ENCODE data around the gene DGUOK. TPM values are rescaled to one million over a fixed set of nuclear protein-coding genes. Genes with fewer than 3 reads are reported as not detected.
A peak's percentile ranks its signal among the peaks of the same experiment; 100 is the strongest.

Gene DGUOK
- total RNA-seq (2012; rRNA removed) (57.2 and 66.3 TPM in 2 replicates), polyA plus RNA-seq (2012; rRNA removed) (111 and 116 TPM in 2 replicates), Bru-seq, nascent RNA (percentile 92 among the genes with signal in this experiment), BruChase-seq, experiment 1, labeled RNA remaining after a 6-hour chase (percentile 93 among the genes with signal in this experiment), BruChase-seq, experiment 2, labeled RNA remaining after a 2-hour chase (percentile 90 among the genes with signal in this experiment)
- 95.7 and 122 TPM in 2 replicates for polyA plus RNA-seq (2012; cell fraction: cytosol; rRNA removed)
- polyA plus RNA-seq (2012; cell fraction: nucleus; rRNA removed; ENCODE audit: low replicate concordance) = 37.3 and 50.6 TPM in 2 replicates
- long read RNA-seq, transcript DGUOK-202 (5 exons, 880 nt) = minor isoform, 8 of 78 reads
- long read RNA-seq, transcript DGUOK-201 (7 exons, 1,144 nt) = minor isoform, 14 of 78 reads
- long read RNA-seq, transcript DGUOK-208 (6 exons, 1,029 nt) = major isoform, 26 of 78 reads
- long read RNA-seq, transcript DGUOK-203 (4 exons, 703 nt) = minor isoform, 5 of 78 reads
- long read RNA-seq, partial matches to known transcripts = 1 of 78 reads
- long read RNA-seq, other reads (novel, unspliced or antisense) = 24 of 78 reads

- Histone ChIP-seq H3K27me3 (ENCODE audit: control insufficient read depth, insufficient read depth, low read length) (no peaks in the 10 kb centered on the region), H4K8ac (ENCODE audit: low read depth in 2 of 2, low read length in 2 of 2) (peak within 1 kb of the TSS; percentile 86 to 97), H3K9me1 (ENCODE audit: insufficient read depth, low read length) (peaks cover 6% of the 10 kb centered on the region), H3K4ac (ENCODE audit: low read depth, low read length) (peak within 1 kb of the TSS; percentile 90), H3K9ac (ENCODE audit: low read depth, low read length) (peak within 1 kb of the TSS; percentile 98), H4K5ac (ENCODE audit: low read depth, low read length) (peak within 1 kb of the TSS; percentile 81), H3K9me3 (ENCODE audit: control insufficient read depth, insufficient read depth, low read length) (no peaks in the 10 kb centered on the region), H3K23ac (ENCODE audit: low read depth, low read length) (peak within 1 kb of the TSS; percentile 73), H2AFZ (replicated peaks; ENCODE audit: low read length, poor library complexity) (peak within 1 kb of the TSS; percentile 90), H2BK15ac (ENCODE audit: low read depth, low read length) (peak within 1 kb of the TSS; percentile 26; the same call in 1 of the 3 replicates), H4K20me1 (ENCODE audit: insufficient read depth, low read length) (peaks cover 24% of the 10 kb centered on the region), H3K4me1 (ENCODE audit: control insufficient read depth, insufficient read depth, low read length) (peaks cover 2% of the 10 kb centered on the region), H2BK120ac (ENCODE audit: low read depth, low read length) (peak within 1 kb of the TSS; percentile 54; the same call in 1 of the 2 replicates), H2BK5ac (ENCODE audit: low read depth, low read length, poor library complexity, severe bottlenecking) (peak within 1 kb of the TSS; percentile 89), H3K27ac (ENCODE audit: insufficient read depth, low read length) (peak within 1 kb of the TSS; percentile 96), H2AK5ac (ENCODE audit: low read depth, low read length) (peak within 1 kb of the TSS; percentile 95), H3K14ac (replicated peaks; ENCODE audit: low read depth, low read length) (peak within 1 kb of the TSS; percentile 90), H3K36me3 (ENCODE audit: control insufficient read depth, insufficient read depth, low read length) (no peaks in the 10 kb centered on the region), H3K18ac (ENCODE audit: low read depth, low read length) (peak within 1 kb of the TSS; percentile 32; the same call in 1 of the 2 replicates), H2BK20ac (ENCODE audit: low read depth, low read length) (no peak within 1 kb of the TSS; the same call in 1 of the 2 replicates), H2AK9ac (replicated peaks; ENCODE audit: low read depth, low read length, poor library complexity) (peak within 1 kb of the TSS; percentile 93), H4K91ac (ENCODE audit: insufficient read depth, low read depth, low read length) (peak within 1 kb of the TSS; percentile 71), H3K56ac (ENCODE audit: extremely low read depth, insufficient read depth, low read length) (peak within 1 kb of the TSS; percentile 97), H3K79me1 (ENCODE audit: low read depth in 1 of 2, low read length in 2 of 2) (peaks cover 15 to 48% of the 10 kb centered on the region in 2 experiments), H3K4me3 (ENCODE audit: insufficient read depth, low read depth, low read length) (peak within 1 kb of the TSS; percentile 76), H3K4me2 (ENCODE audit: low read depth, low read length) (peak within 1 kb of the TSS; percentile 61)
- POLR2A ChIA-PET (ENCODE audit: unreplicated experiment) = no interaction called here
- intact Hi-C loops (cut with micrococcal nuclease) = loop anchor here (5.0 to 10.0 kb wide), 3 partner anchors 56 to 468 kb away; partner anchors contain the start of gene TET3
- peak; percentile 100 for DNase-seq
- BruUV-seq (replicated peaks) = no TSS peak
- CTCF ChIA-PET = no interaction called here
- peak; percentile 97 for ATAC-seq (ENCODE audit: low read depth)
- in situ Hi-C loops (cut with MboI; ENCODE audit: low sequenced_read_pairs) = loop anchor here (10.0 kb wide), 1 partner anchor 218 kb away; the partner anchor contains the start of gene BOLA3
- dilution Hi-C loops (cut with HindIII; ENCODE audit: low sequenced_read_pairs, unreplicated experiment) = no loop called here
- 1% methylated on average over 14 of the region's 50 CpGs; no CpG with 5 or more reads in 1 of the 2 experiments for WGBS, 2 experiments (ENCODE audit: extremely low coverage in 2 of 2, insufficient read length in 1 of 2)
- TF ChIP-seq RFX5 (IDR thresholded peaks at IDR 0.05; ENCODE audit: low read depth, low read length) = no peak
- peak; percentile 76 for TF ChIP-seq MAFK (IDR thresholded peaks at IDR 0.05; ENCODE audit: low read depth, low read length)
- no peak for TF ChIP-seq SMC3 (IDR thresholded peaks at IDR 0.05; ENCODE audit: low read depth, low read length)
- TF ChIP-seq POLR2A (IDR thresholded peaks at IDR 0.05; ENCODE audit: low read depth, low read length) = peak; percentile 94
- TF ChIP-seq MAZ (IDR thresholded peaks at IDR 0.05; ENCODE audit: borderline replicate concordance, low read depth, low read length) = peak; percentile 72; the same call in 1 of the 2 replicates
- TF ChIP-seq CHD1 (IDR thresholded peaks at IDR 0.05; ENCODE audit: low read depth, low read length) = 0 out of 2 replicates have a peak, but pooled peaks have one; percentile 86
- peak; percentile 27; the same call in 1 of the 2 replicates for TF ChIP-seq USF2 (IDR thresholded peaks at IDR 0.05; ENCODE audit: low read depth, low read length)
- TF ChIP-seq RAD21 (IDR thresholded peaks at IDR 0.05; ENCODE audit: low read length) = no peak
- TF ChIP-seq FOS (IDR thresholded peaks at IDR 0.05; ENCODE audit: low read depth, low read length) = no peak
- peak; percentile 90 for TF ChIP-seq CEBPB (IDR thresholded peaks at IDR 0.05; ENCODE audit: low read depth, low read length)
- no peak for TF ChIP-seq CTCF (conservative IDR thresholded peaks at IDR 0.05; ENCODE audit: low read depth, low read length)
Observed at GRCh38 chr2:73926493-73927327, at the start of gene DGUOK. DGUOK (plus strand) TSS chr2:73926880; CDS start chr2:73926911, 31 bp downstream.

All from IMR-90 (cell line).